ENCODE results near the gene EXOC4. TPM values are rescaled to one million over a fixed set of nuclear protein-coding genes. Genes with fewer than 3 reads are reported as not detected.

The EXOC4 gene
- total RNA-seq, 3 donors from 2014 or later, result 23.9 to 30.4 (median 26.0) TPM

- Mint-ChIP-seq H3K9me3 (peaks cover 9% of the 10 kb centered on the region), H3K4me1 (ENCODE audit: low read depth) (no peaks in the 10 kb centered on the region), H3K36me3 (ENCODE audit: insufficient read depth) (peaks cover 34% of the 10 kb centered on the region), H3K27me3 (ENCODE audit: low read depth) (no peaks in the 10 kb centered on the region), H3K4me3 (no peak overlapping the region)
- DNase-seq (no peak), ATAC-seq (no peak)
These were observed 123.6 kb downstream of the EXOC4 start for GRCh38 chr7:133376514-133376913.

GRCh38 chr7:133381965-133382364 lies 129.1 kb downstream of the EXOC4 start:
- no peak for DNase-seq
- H3K36me3 Mint-ChIP-seq (ENCODE audit: insufficient read depth), result peaks cover 29% of the 10 kb centered on the region
- peaks cover 9% of the 10 kb centered on the region for H3K9me3 Mint-ChIP-seq
- no peak for ATAC-seq
- no peaks in the 10 kb centered on the region for H3K27me3 Mint-ChIP-seq (ENCODE audit: low read depth)
- no peak overlapping the region for H3K4me3 Mint-ChIP-seq
- no peaks in the 10 kb centered on the region for H3K4me1 Mint-ChIP-seq (ENCODE audit: low read depth)

- DNase-seq (no peak), ATAC-seq (no peak)
- no peaks in the 10 kb centered on the region for H3K27me3 Mint-ChIP-seq (ENCODE audit: low read depth)
- peaks cover 24% of the 10 kb centered on the region for H3K36me3 Mint-ChIP-seq (ENCODE audit: insufficient read depth)
- peaks cover 4% of the 10 kb centered on the region for H3K9me3 Mint-ChIP-seq
- no peaks in the 10 kb centered on the region for H3K4me1 Mint-ChIP-seq (ENCODE audit: low read depth)
- H3K4me3 Mint-ChIP-seq, result no peak overlapping the region
These were observed 130.1 kb downstream of the EXOC4 start for GRCh38 chr7:133382775-133383559.

- DNase-seq, result no peak
- Mint-ChIP-seq H3K4me3 (no peak overlapping the region), H3K27me3 (ENCODE audit: low read depth) (no peaks in the 10 kb centered on the region), H3K4me1 (ENCODE audit: low read depth) (peaks cover 1% of the 10 kb centered on the region), H3K36me3 (ENCODE audit: insufficient read depth) (peaks cover 27% of the 10 kb centered on the region), H3K9me3 (peaks cover 3% of the 10 kb centered on the region)
- no peak for ATAC-seq
These were observed 133.3 kb downstream of the EXOC4 start for GRCh38 chr7:133386205-133386604.

- ATAC-seq (no peak), DNase-seq (no peak)
- Mint-ChIP-seq H3K36me3 (ENCODE audit: insufficient read depth) (peaks cover 17% of the 10 kb centered on the region), H3K4me1 (ENCODE audit: low read depth) (peaks cover 6% of the 10 kb centered on the region), H3K27me3 (ENCODE audit: low read depth) (no peaks in the 10 kb centered on the region), H3K9me3 (peaks cover 3% of the 10 kb centered on the region), H3K4me3 (no peak overlapping the region)
These were observed 136.8 kb downstream of the EXOC4 start for GRCh38 chr7:133389727-133390126.

GRCh38 chr7:133391206-133391605 lies 138.3 kb downstream of the EXOC4 start:
- Mint-ChIP-seq H3K9me3 (peaks cover 3% of the 10 kb centered on the region), H3K4me1 (ENCODE audit: low read depth) (peaks cover 6% of the 10 kb centered on the region), H3K36me3 (ENCODE audit: insufficient read depth) (peaks cover 13% of the 10 kb centered on the region), H3K27me3 (ENCODE audit: low read depth) (no peaks in the 10 kb centered on the region), H3K4me3 (no peak overlapping the region)
- DNase-seq (no peak), ATAC-seq (no peak)

GRCh38 chr7:133394369-133394768 lies 141.5 kb downstream of the EXOC4 start:
- ATAC-seq, result no peak
- H3K9me3 Mint-ChIP-seq, result no peaks in the 10 kb centered on the region
- H3K27me3 Mint-ChIP-seq (ENCODE audit: low read depth), result no peaks in the 10 kb centered on the region
- no peak overlapping the region for H3K4me3 Mint-ChIP-seq
- H3K36me3 Mint-ChIP-seq (ENCODE audit: insufficient read depth), result peaks cover 9% of the 10 kb centered on the region
- DNase-seq, result no peak
- H3K4me1 Mint-ChIP-seq (ENCODE audit: low read depth), result peaks cover 6% of the 10 kb centered on the region

- Mint-ChIP-seq H3K36me3 (ENCODE audit: insufficient read depth) (peaks cover 8% of the 10 kb centered on the region), H3K4me1 (ENCODE audit: low read depth) (peaks cover 5% of the 10 kb centered on the region), H3K9me3 (no peaks in the 10 kb centered on the region), H3K27me3 (ENCODE audit: low read depth) (no peaks in the 10 kb centered on the region), H3K4me3 (no peak overlapping the region)
- ATAC-seq (no peak), DNase-seq (no peak)
These were observed 142.7 kb downstream of the EXOC4 start for GRCh38 chr7:133395551-133395950.

- ATAC-seq (no peak), DNase-seq (no peak)
- Mint-ChIP-seq H3K36me3 (ENCODE audit: insufficient read depth) (peaks cover 12% of the 10 kb centered on the region), H3K27me3 (ENCODE audit: low read depth) (no peaks in the 10 kb centered on the region), H3K4me3 (no peak overlapping the region), H3K9me3 (no peaks in the 10 kb centered on the region), H3K4me1 (ENCODE audit: low read depth) (peaks cover 9% of the 10 kb centered on the region)
These were observed 145.6 kb downstream of the EXOC4 start for GRCh38 chr7:133398506-133398905.

GRCh38 chr7:133401225-133401624 lies 148.3 kb downstream of the EXOC4 start:
- DNase-seq (no peak), ATAC-seq (no peak)
- peaks cover 7% of the 10 kb centered on the region for H3K4me1 Mint-ChIP-seq (ENCODE audit: low read depth)
- no peak overlapping the region for H3K4me3 Mint-ChIP-seq
- no peaks in the 10 kb centered on the region for H3K27me3 Mint-ChIP-seq (ENCODE audit: low read depth)
- peaks cover 15% of the 10 kb centered on the region for H3K36me3 Mint-ChIP-seq (ENCODE audit: insufficient read depth)
- H3K9me3 Mint-ChIP-seq, result no peaks in the 10 kb centered on the region

GRCh38 chr7:133408212-133408611 lies 155.3 kb downstream of the EXOC4 start:
- ATAC-seq, result no peak
- H3K4me3 Mint-ChIP-seq, result no peak overlapping the region
- H3K4me1 Mint-ChIP-seq (ENCODE audit: low read depth), result peaks cover 8% of the 10 kb centered on the region
- H3K27me3 Mint-ChIP-seq (ENCODE audit: low read depth), result no peaks in the 10 kb centered on the region
- H3K9me3 Mint-ChIP-seq, result peaks cover 6% of the 10 kb centered on the region
- no peak for DNase-seq
- H3K36me3 Mint-ChIP-seq (ENCODE audit: insufficient read depth), result peaks cover 9% of the 10 kb centered on the region

GRCh38 chr7:133409421-133409820 lies 156.5 kb downstream of the EXOC4 start:
- peaks cover 8% of the 10 kb centered on the region for H3K4me1 Mint-ChIP-seq (ENCODE audit: low read depth)
- peaks cover 7% of the 10 kb centered on the region for H3K36me3 Mint-ChIP-seq (ENCODE audit: insufficient read depth)
- H3K27me3 Mint-ChIP-seq (ENCODE audit: low read depth), result no peaks in the 10 kb centered on the region
- no peak for DNase-seq
- ATAC-seq, result no peak
- peaks cover 6% of the 10 kb centered on the region for H3K9me3 Mint-ChIP-seq
- H3K4me3 Mint-ChIP-seq, result no peak overlapping the region

GRCh38 chr7:133409966-133410365 lies 157.1 kb downstream of the EXOC4 start:
- Mint-ChIP-seq H3K27me3 (ENCODE audit: low read depth) (no peaks in the 10 kb centered on the region), H3K36me3 (ENCODE audit: insufficient read depth) (peaks cover 7% of the 10 kb centered on the region)
- no peak for ATAC-seq

GRCh38 chr7:133411395-133411794 lies 158.5 kb downstream of the EXOC4 start:
- DNase-seq (no peak), ATAC-seq (no peak)
- H3K36me3 Mint-ChIP-seq (ENCODE audit: insufficient read depth), result peaks cover 6% of the 10 kb centered on the region
- no peaks in the 10 kb centered on the region for H3K27me3 Mint-ChIP-seq (ENCODE audit: low read depth)
- H3K9me3 Mint-ChIP-seq, result peaks cover 6% of the 10 kb centered on the region
- H3K4me1 Mint-ChIP-seq (ENCODE audit: low read depth), result peaks cover 8% of the 10 kb centered on the region
- no peak overlapping the region for H3K4me3 Mint-ChIP-seq

More at GRCh38 chr7:133409966-133410365, 157.1 kb downstream of the EXOC4 start:
- no peak overlapping the region for H3K4me3 Mint-ChIP-seq
- DNase-seq, result no peak
- peaks cover 8% of the 10 kb centered on the region for H3K4me1 Mint-ChIP-seq (ENCODE audit: low read depth)
- H3K9me3 Mint-ChIP-seq, result peaks cover 6% of the 10 kb centered on the region

GRCh38 chr7:133412942-133413341 lies 160.1 kb downstream of the EXOC4 start:
- no peak for ATAC-seq
- no peak for DNase-seq
- peaks cover 5% of the 10 kb centered on the region for H3K36me3 Mint-ChIP-seq (ENCODE audit: insufficient read depth)
- H3K4me1 Mint-ChIP-seq (ENCODE audit: low read depth), result peaks cover 8% of the 10 kb centered on the region
- H3K27me3 Mint-ChIP-seq (ENCODE audit: low read depth), result no peaks in the 10 kb centered on the region
- H3K4me3 Mint-ChIP-seq, result no peak overlapping the region
- H3K9me3 Mint-ChIP-seq, result no peaks in the 10 kb centered on the region

Data from activated T-cell treated with anti-CD3 and anti-CD28 coated beads, Interleukin-2, amount 50 U/mL, for 4 hours (primary cell).